ENCODE results near the gene PEAK3. TPM values are rescaled to one million over a fixed set of nuclear protein-coding genes. Genes with fewer than 3 reads are reported as not detected.

Gene PEAK3
- total RNA-seq, 1 experiment from 2014 or later = not detected

DNA sequence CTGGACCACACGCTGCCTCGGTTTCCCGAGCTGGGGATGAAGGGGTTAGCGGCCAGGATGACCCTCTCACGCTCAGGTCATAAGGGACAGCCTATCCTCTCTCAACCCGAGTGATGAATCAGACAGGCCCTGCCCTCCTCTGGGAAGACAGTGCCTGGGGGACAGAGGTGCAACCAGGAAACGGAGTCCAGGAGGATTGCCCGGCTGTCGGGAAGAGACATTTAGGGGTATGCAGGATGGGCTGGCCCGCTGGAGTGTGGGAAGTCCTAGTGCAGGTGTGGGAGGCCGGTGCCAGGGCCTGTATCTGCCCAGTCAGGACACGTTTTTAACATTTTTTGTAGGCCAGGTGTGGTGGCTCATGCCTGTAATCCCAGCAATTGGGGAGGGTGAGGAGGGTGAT, 38.1 kb upstream of the PEAK3 start:
- intact Hi-C loops (cut with micrococcal nuclease) = no loop called here
- no peaks in the 10 kb centered on the region for H3K27me3 Mint-ChIP-seq (ENCODE audit: insufficient read depth, unreplicated experiment)
- H3K9me3 Mint-ChIP-seq (ENCODE audit: unreplicated experiment) = peaks cover 5% of the 10 kb centered on the region
- H3K36me3 Mint-ChIP-seq (ENCODE audit: insufficient read depth, unreplicated experiment) = peaks cover 20% of the 10 kb centered on the region
- ChIA-PET CTCF (no interaction called here), POLR2A (no interaction called here)
- no peak overlapping the region for H3K27ac Mint-ChIP-seq (ENCODE audit: low read depth, unreplicated experiment)
- H3K4me3 Mint-ChIP-seq (ENCODE audit: unreplicated experiment) = no peak overlapping the region
- no peaks in the 10 kb centered on the region for H3K4me1 Mint-ChIP-seq (ENCODE audit: insufficient read depth, unreplicated experiment)
- TF ChIP-seq, protein P1, sequence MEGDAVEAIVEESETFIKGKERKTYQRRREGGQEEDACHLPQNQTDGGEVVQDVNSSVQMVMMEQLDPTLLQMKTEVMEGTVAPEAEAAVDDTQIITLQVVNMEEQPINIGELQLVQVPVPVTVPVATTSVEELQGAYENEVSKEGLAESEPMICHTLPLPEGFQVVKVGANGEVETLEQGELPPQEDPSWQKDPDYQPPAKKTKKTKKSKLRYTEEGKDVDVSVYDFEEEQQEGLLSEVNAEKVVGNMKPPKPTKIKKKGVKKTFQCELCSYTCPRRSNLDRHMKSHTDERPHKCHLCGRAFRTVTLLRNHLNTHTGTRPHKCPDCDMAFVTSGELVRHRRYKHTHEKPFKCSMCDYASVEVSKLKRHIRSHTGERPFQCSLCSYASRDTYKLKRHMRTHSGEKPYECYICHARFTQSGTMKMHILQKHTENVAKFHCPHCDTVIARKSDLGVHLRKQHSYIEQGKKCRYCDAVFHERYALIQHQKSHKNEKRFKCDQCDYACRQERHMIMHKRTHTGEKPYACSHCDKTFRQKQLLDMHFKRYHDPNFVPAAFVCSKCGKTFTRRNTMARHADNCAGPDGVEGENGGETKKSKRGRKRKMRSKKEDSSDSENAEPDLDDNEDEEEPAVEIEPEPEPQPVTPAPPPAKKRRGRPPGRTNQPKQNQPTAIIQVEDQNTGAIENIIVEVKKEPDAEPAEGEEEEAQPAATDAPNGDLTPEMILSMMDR (IDR thresholded peaks at IDR 0.05; ENCODE audit: unreplicated experiment) = no peak
- BruUV-seq (replicated peaks) = no TSS peak
- DNase-seq (ENCODE audit: unreplicated experiment) = peak; percentile 44

DNA sequence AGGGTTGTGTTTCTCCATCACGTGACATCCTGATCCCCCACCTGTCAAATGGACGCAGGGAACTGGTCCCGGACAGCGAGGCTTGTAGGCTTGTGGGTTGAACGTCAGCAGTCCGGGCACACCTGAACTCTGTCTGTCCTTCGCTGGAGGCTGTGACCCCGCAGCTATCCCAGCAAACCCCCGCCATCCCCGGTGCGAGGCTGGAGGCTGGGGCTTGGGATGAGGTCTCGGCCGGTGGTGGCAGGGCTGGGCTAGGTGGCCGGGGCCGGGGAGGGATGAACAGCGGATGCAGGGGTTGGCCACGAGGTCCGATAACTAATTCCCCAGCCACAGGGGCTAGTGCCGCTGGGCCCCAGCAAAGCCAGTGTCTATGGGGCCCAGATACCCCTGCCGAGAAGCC, 37.6 kb upstream of the PEAK3 start:
- BruUV-seq (replicated peaks) = no TSS peak
- intact Hi-C loops (cut with micrococcal nuclease) = loop anchor here (5.0 kb wide), 1 partner anchor 82 kb away; the partner anchor contains the start of genes PLEKHJ1 and SF3A2
- TF ChIP-seq, protein P1 (IDR thresholded peaks at IDR 0.05; ENCODE audit: unreplicated experiment) = no peak
- no peak overlapping the region for H3K27ac Mint-ChIP-seq (ENCODE audit: low read depth, unreplicated experiment)
- H3K27me3 Mint-ChIP-seq (ENCODE audit: insufficient read depth, unreplicated experiment) = no peaks in the 10 kb centered on the region
- no peaks in the 10 kb centered on the region for H3K4me1 Mint-ChIP-seq (ENCODE audit: insufficient read depth, unreplicated experiment)
- peaks cover 10% of the 10 kb centered on the region for H3K9me3 Mint-ChIP-seq (ENCODE audit: unreplicated experiment)
- ChIA-PET POLR2A (no interaction called here), CTCF (no interaction called here)
- peaks cover 17% of the 10 kb centered on the region for H3K36me3 Mint-ChIP-seq (ENCODE audit: insufficient read depth, unreplicated experiment)
- no peak overlapping the region for H3K4me3 Mint-ChIP-seq (ENCODE audit: unreplicated experiment)
- DNase-seq (ENCODE audit: unreplicated experiment) = no peak

DNA sequence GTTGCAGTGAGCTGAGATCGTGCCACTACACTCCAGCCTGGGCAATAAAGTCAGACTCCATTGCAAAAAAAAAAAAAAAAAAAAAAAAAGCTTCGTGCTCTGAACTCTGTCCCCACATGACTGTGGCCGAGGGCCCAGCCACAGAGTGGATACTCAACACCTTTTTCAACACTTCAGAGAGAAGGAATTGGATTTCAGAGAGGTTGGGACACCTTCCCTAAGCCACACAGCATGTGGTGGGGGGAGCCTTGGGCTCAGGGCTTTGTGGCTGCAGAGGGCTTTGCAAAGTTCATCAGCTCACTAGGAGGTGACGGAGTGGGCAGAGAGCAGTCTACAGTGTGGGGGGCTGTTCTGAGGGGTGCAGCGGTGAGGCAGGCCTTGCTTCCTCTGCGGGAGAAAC, 36.9 kb upstream of the PEAK3 start:
- Mint-ChIP-seq H3K4me3 (ENCODE audit: unreplicated experiment) (no peak overlapping the region), H3K27ac (ENCODE audit: low read depth, unreplicated experiment) (no peak overlapping the region), H3K9me3 (ENCODE audit: unreplicated experiment) (peaks cover 15% of the 10 kb centered on the region), H3K27me3 (ENCODE audit: insufficient read depth, unreplicated experiment) (no peaks in the 10 kb centered on the region), H3K36me3 (ENCODE audit: insufficient read depth, unreplicated experiment) (peaks cover 12% of the 10 kb centered on the region), H3K4me1 (ENCODE audit: insufficient read depth, unreplicated experiment) (no peaks in the 10 kb centered on the region)
- POLR2A ChIA-PET = no interaction called here
- BruUV-seq (replicated peaks) = no TSS peak
- TF ChIP-seq, protein P1 (IDR thresholded peaks at IDR 0.05; ENCODE audit: unreplicated experiment) = no peak
- CTCF ChIA-PET = no interaction called here
- intact Hi-C loops (cut with micrococcal nuclease) = loop anchor here (5.0 kb wide), 1 partner anchor 82 kb away; the partner anchor contains the start of genes PLEKHJ1 and SF3A2
- DNase-seq (ENCODE audit: unreplicated experiment) = no peak

DNA sequence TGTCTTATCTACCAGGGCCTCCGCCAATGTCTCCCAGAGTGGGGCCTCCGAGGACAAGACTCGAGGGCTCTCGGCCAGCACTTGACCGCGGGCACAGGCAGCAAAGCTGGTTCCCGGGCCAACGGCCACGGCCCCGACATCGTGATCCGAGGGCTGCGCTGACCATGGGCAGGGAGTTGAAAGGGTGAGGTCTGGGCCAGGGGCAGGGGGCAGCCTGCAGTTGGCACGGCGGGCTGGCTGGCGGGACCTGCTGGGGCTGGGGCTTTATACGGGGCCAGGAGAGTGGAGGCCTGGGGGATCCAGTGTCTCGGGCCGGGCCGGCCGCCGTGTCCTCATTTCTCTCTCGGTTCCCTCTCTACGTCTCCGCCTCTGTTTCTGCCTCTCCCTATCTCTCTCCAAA, 35.8 kb upstream of the PEAK3 start:
- no peak for DNase-seq (ENCODE audit: unreplicated experiment)
- POLR2A ChIA-PET = no interaction called here
- H3K27ac Mint-ChIP-seq (ENCODE audit: low read depth, unreplicated experiment) = no peak overlapping the region
- no peak overlapping the region for H3K4me3 Mint-ChIP-seq (ENCODE audit: unreplicated experiment)
- no peaks in the 10 kb centered on the region for H3K4me1 Mint-ChIP-seq (ENCODE audit: insufficient read depth, unreplicated experiment)
- no TSS peak for BruUV-seq (replicated peaks)
- no peaks in the 10 kb centered on the region for H3K27me3 Mint-ChIP-seq (ENCODE audit: insufficient read depth, unreplicated experiment)
- TF ChIP-seq, protein P1 (IDR thresholded peaks at IDR 0.05; ENCODE audit: unreplicated experiment) = no peak
- peaks cover 4% of the 10 kb centered on the region for H3K36me3 Mint-ChIP-seq (ENCODE audit: insufficient read depth, unreplicated experiment)
- CTCF ChIA-PET = interaction anchor here (0.6 kb wide), 1 partner anchor 82 kb away, joined by 3 read pairs; the partner anchor contains the start of gene PLEKHJ1
- intact Hi-C loops (cut with micrococcal nuclease) = loop anchor here (5.0 kb wide), 1 partner anchor 80 kb away; the partner anchor contains the start of genes PLEKHJ1 and SF3A2
- peaks cover 15% of the 10 kb centered on the region for H3K9me3 Mint-ChIP-seq (ENCODE audit: unreplicated experiment)
